Measurements from ENCODE around the gene RBM23. TPM values are rescaled to one million over a fixed set of nuclear protein-coding genes. Genes with fewer than 3 reads are reported as not detected.
A peak's percentile ranks its signal among the peaks of the same experiment; 100 is the strongest.
"Not testable (repeated sequence)": the region's sequence is repeated elsewhere in the genome, so short reads cannot be mapped to it uniquely, and the experiment has no call there.

Gene RBM23
- total RNA-seq, 2 experiments from 2014 or later = 46.9 to 55.2 TPM

DNA sequence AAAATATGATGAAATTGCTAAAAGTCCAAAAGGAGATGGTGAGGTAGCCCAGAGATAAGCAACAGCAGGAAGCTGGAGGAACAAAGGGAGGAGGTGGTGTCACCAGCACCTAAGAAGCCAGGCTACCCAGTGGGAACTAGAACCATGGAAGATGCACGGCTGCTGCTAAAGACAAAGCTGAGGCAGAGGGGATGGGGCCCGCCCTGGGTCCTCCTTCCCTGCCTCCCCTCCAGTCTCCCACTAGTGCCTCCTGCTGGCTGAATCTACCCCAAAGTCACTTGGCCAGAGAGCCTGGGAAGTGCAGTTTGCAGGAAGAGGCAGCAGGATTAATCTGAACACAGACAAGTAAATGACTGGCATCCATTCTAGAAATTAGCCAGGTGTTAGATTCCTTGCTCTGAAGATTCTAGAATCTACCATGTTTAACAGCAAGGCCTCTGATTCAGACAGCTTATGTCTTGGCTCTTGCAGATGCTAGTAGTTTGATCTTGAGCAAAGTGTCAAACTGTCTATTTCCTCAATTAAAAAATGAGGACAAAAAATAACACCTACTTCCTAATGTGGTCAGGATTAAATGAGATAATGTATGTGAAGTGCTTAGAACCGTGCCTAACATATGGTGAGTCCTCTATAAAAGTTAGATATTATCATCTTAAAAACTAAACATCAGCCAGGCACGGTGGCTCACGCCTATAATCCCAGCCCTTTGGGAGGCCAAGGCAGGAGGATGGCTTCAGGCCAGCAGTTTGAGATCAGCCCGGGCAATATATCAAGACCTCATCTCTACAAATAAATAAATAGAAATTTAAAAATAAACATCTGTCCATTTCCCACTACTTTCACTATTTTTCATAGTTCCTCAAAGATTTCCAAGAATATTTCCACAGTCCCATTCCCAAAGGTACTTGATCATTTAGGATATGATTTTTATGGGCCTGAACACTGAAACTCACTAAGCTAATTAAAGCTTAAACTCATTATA is 53.2 kb downstream of the RBM23 start:
- CTCF ChIA-PET = interaction anchor here (0.7 to 20.8 kb wide), 8 partner anchors 6 to 37 kb away, joined by 3 to 469 read pairs (median 4); partner anchors contain the start of genes LRP10, MMP14, MRPL52 and REM2
- TF ChIP-seq, protein P1, sequence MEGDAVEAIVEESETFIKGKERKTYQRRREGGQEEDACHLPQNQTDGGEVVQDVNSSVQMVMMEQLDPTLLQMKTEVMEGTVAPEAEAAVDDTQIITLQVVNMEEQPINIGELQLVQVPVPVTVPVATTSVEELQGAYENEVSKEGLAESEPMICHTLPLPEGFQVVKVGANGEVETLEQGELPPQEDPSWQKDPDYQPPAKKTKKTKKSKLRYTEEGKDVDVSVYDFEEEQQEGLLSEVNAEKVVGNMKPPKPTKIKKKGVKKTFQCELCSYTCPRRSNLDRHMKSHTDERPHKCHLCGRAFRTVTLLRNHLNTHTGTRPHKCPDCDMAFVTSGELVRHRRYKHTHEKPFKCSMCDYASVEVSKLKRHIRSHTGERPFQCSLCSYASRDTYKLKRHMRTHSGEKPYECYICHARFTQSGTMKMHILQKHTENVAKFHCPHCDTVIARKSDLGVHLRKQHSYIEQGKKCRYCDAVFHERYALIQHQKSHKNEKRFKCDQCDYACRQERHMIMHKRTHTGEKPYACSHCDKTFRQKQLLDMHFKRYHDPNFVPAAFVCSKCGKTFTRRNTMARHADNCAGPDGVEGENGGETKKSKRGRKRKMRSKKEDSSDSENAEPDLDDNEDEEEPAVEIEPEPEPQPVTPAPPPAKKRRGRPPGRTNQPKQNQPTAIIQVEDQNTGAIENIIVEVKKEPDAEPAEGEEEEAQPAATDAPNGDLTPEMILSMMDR (IDR thresholded peaks at IDR 0.05) = peak; percentile 28
- no peak for ATAC-seq
- no peaks in the 10 kb centered on the region for H3K9me3 Mint-ChIP-seq
- peaks cover 10% of the 10 kb centered on the region for H3K27me3 Mint-ChIP-seq
- POLR2A ChIA-PET = interaction anchor here (0.6 to 1.1 kb wide), 2 partner anchors 100 to 313 kb away, joined by 3 read pairs; no protein-coding TSS in a partner anchor
- DNase-seq = peak; percentile 33
- intact Hi-C loops (cut with micrococcal nuclease) = no loop called here
- H3K4me3 Mint-ChIP-seq = no peak overlapping the region
- H3K27ac Mint-ChIP-seq = no peak overlapping the region
- H3K36me3 Mint-ChIP-seq (ENCODE audit: low read depth) = no peaks in the 10 kb centered on the region
- H3K4me1 Mint-ChIP-seq (ENCODE audit: low read depth) = peaks cover 6% of the 10 kb centered on the region

DNA sequence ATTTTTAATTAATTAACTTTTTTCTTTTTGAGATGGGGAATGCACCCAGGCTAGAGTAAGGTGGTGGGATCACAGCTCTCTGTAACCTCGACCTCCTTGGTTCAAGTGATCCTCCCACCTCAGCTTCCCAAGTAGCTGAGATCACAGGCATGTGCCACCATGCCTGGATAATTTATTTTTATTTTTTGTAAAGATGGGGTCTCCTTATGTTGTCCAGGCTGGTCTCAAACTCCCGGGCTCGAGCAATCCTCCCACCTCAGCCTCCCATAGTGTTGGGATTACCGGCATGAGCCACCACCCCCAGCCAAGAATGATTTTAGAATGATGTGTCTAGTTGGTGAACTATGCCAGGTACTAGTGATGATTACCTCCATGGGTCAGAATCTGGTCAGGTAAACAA is 54.0 kb downstream of the RBM23 start:
- ChIA-PET CTCF (interaction anchor here (0.7 to 20.8 kb wide), 7 partner anchors 7 to 37 kb away, joined by 3 to 469 read pairs (median 4); partner anchors contain the start of genes LRP10, MMP14, MRPL52 and REM2), POLR2A (interaction anchor here (0.7 kb wide), 1 partner anchor 43 kb away, joined by 3 read pairs; no protein-coding TSS in a partner anchor)
- intact Hi-C loops (cut with micrococcal nuclease) = no loop called here
- Mint-ChIP-seq H3K4me3 (no peak overlapping the region), H3K36me3 (ENCODE audit: low read depth) (no peaks in the 10 kb centered on the region), H3K27me3 (peaks cover 10% of the 10 kb centered on the region), H3K27ac (no peak overlapping the region), H3K4me1 (ENCODE audit: low read depth) (peaks cover 2% of the 10 kb centered on the region), H3K9me3 (no peaks in the 10 kb centered on the region)
- TF ChIP-seq, protein P1 (IDR thresholded peaks at IDR 0.05) = no peak
- ATAC-seq (no peak), DNase-seq (no peak)

DNA sequence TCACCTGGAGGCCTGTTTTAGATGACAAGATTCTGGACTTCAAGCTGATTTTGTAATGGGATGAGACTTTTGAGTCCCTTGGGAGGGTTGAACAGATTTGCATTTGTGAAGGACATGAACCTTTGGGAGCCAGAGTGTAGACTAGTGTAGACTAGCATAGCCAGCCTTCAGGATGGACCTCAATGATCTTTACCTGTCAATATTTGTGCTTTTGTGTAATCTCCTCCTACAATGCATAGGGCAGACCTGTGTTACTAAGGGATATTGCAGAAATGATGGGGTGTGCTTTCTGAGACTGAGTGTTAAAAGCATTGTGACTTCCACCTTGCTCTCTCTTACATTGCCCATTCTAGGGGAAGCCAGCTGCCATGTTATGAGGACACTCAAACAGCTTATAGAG is 57.3 kb downstream of the RBM23 start:
- ATAC-seq = no peak
- ChIA-PET CTCF (interaction anchor here (1.2 to 20.8 kb wide), 7 partner anchors 8 to 305 kb away, joined by 4 to 469 read pairs (median 9); partner anchors contain the start of genes LRP10, MMP14 and MRPL52), POLR2A (interaction anchor here (1.5 kb wide), 1 partner anchor 35 kb away, joined by 3 read pairs; no protein-coding TSS in a partner anchor)
- DNase-seq = no peak
- Mint-ChIP-seq H3K4me3 (no peak overlapping the region), H3K27ac (no peak overlapping the region), H3K9me3 (no peaks in the 10 kb centered on the region), H3K4me1 (ENCODE audit: low read depth) (peaks cover 10% of the 10 kb centered on the region), H3K36me3 (ENCODE audit: low read depth) (no peaks in the 10 kb centered on the region), H3K27me3 (peaks cover 17% of the 10 kb centered on the region)
- intact Hi-C loops (cut with micrococcal nuclease) = no loop called here
- TF ChIP-seq, protein P1 (IDR thresholded peaks at IDR 0.05) = no peak

DNA sequence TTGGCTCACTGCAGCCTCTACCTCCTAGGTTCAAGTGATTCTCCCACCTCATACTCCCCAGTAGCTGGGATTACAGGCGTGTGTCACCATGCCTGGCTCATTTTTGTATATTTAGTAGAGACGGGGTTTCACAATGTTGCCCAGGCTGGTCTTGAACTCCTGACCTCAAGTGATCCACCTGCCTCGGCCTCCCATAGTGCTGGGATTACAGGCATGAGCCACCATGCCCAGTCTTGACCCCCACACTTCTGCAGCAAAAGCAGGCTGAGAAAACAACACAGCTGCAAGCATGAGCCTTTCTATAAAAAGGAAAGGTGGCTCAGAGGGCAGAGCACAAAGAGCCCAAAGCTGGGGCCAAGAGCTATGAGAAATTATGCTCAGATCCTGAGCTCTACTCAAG is 58.6 kb downstream of the RBM23 start:
- DNase-seq; intact Hi-C loops (cut with micrococcal nuclease); H3K36me3 Mint-ChIP-seq (ENCODE audit: low read depth); H3K4me1 Mint-ChIP-seq (ENCODE audit: low read depth); POLR2A ChIA-PET; H3K9me3 Mint-ChIP-seq; H3K27ac Mint-ChIP-seq; H3K4me3 Mint-ChIP-seq; ATAC-seq: not testable (repeated sequence)
- H3K27me3 Mint-ChIP-seq = peaks cover 22% of the 10 kb centered on the region
- CTCF ChIA-PET = interaction anchor here (0.8 to 20.8 kb wide), 5 partner anchors 11 to 303 kb away, joined by 3 to 469 read pairs (median 14); partner anchors contain the start of genes LRP10, MMP14 and MRPL52

DNA sequence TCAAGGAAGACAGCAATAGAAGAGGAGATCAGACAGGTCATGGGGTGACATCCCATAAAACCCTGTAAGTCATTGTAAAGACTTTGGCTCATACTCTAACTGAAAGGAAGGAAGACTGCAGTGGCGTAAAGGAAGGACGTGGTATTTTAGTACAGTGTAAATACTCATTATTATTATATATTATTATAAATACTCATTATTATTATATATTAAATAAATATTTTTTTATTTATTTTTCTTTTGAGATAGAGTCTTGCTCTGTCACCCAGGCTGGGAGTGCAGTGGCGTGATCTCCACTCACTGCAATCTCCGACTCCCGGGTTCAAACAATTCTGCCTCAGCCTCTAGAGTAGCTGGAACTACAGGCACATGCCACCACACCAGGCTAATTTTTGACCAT is 62.5 kb downstream of the RBM23 start:
- H3K36me3 Mint-ChIP-seq (ENCODE audit: low read depth) = no peaks in the 10 kb centered on the region
- TF ChIP-seq, protein P1 (IDR thresholded peaks at IDR 0.05) = no peak
- H3K4me3 Mint-ChIP-seq = no peak overlapping the region
- ChIA-PET CTCF (interaction anchor here (2.4 to 20.8 kb wide), 5 partner anchors 15 to 299 kb away, joined by 7 to 469 read pairs (median 19); partner anchors contain the start of genes LRP10, MMP14 and MRPL52), POLR2A (no interaction called here)
- H3K27me3 Mint-ChIP-seq = peaks cover 15% of the 10 kb centered on the region
- peaks cover 21% of the 10 kb centered on the region for H3K4me1 Mint-ChIP-seq (ENCODE audit: low read depth)
- no peak for DNase-seq
- H3K27ac Mint-ChIP-seq = no peak overlapping the region
- no peak for ATAC-seq
- intact Hi-C loops (cut with micrococcal nuclease) = no loop called here
- H3K9me3 Mint-ChIP-seq = no peaks in the 10 kb centered on the region
